Fibroblast of skin of right biceps (primary cell): Measurements from ENCODE around the gene INPP5E.

Source experiments
- DNase-seq: peaks from one replicate; pipeline ENCODE4 v3.0.0-alpha.2; 2013

The INPP5E gene

DNA sequence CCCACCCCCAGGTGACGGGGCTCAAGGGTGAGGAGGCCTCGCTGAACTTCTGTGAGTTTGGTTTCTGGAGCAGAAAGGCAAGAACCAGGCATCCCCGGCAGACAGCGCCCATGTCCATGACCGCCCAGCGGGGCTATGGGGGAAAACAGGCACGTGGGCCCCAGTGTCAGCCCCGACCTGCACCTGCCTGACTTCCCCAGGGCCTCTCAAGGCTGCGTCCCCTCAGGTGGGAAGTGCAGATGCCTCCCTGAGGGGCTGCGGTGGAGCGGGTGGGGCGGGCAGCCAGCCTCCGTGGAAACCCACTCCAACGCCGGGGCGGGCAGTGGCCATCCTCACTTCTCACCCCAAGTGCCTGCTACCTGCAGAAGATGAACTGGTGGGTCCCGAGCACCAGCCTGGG is 59.3 kb downstream of the INPP5E start:
- no peak for DNase-seq

DNA sequence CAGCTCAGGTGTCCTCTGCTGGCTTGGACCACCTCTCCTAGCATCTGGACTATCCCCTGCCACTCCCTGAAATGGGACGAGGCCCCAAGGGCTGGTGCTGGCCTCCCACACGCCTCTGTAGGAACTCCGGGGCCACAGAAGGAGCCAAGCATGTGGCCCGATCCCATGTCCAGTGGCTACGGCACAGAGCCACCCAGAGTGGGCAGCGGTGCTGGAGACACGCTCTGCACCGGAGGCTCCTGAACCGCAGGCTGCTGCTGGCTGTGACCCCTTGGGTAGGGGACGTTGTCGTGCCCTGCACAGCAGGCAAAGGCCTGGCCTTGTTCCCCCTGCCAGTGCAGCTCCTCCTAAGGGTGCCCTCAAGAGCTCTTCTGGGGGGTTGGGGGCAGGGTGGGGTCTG is 59.8 kb downstream of the INPP5E start:
- DNase-seq: no peak

DNA sequence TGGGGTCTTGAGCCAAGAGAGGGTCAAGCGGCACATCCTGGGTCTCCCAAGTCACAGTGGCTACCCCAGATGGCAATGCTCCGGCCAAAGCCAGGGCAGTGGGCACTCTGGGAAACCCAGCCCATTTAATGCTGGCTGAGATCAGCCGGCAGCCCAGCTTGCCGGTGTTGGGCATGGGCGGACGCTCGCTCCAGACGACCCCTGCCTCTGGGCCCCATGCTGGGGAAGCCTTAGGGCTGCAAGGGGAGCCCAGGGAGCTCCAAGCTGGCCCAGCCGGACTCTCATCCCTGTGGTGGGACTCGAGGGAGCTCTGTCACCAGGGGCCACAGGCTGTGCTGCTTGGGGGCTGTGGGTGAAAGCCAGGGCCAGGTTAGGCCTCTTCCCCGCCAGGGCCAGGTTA is 60.2 kb downstream of the INPP5E start:
- DNase-seq: no peak

- no peak for DNase-seq
These were observed 60.7 kb downstream of the INPP5E start for GRCh38 chr9:136379003-136379287.
